Heart left ventricle (tissue), 13 donors: ENCODE measurements around the gene FER.

Experiments
- CTCF ChIP-seq, 12 donors: fragments of 200-600 bp; sonication (generic) in 4 of 12; IDR thresholded peaks; one replicate each; pipeline versions ENCODE4 v1.5.0 to v1.8.0; 2018 to 2022; ENCODE audit warnings: antibody characterized with exemption in 12 of 12, mild to moderate bottlenecking in 5 of 12
- POLR2A ChIP-seq, 2 donors: fragments of 450-650 bp; IDR thresholded peaks; one replicate each; pipeline ENCODE4 v1.6.1; 2017; ENCODE audit warnings: antibody characterized with exemption in 2 of 2, mild to moderate bottlenecking in 2 of 2, moderate library complexity in 2 of 2
- donor health status: ischemic (EF 13 %, LVEDD 7.1; RV severe dilation, severe dysfunction).
- donor health status: DM: no; HTN: yes; CAD: no.
- donor health status: DM: no; HTN: no; CAD: no.
- donor health status: ischemic (EF 25% LVEDD 6.9; RV normal size, moderate dysfunction).
- donor health status: ischemic (EF 25% LVEDD 5.7; RV mildly dilated, moderate dysfunction).
- donor health status: ischemic (EF 35%, LVEDD 5.7; RV mildly dilated, moderate dysfunction).
- donor health status: nonischemic (EF 11% LVEDD 7.7; RV severe dilation, severe dysfunction).
- donor health status: DM: yes; HTN: yes; CAD: no.
- donor health status: PGD.
- donor health status: ischemic (EF 29% LVEDD 5.4; RV normal size, mild dysfunction).
- donor health status: nonischemic (EF 23%, LVEDD 6.1; RV moderate dilation, normal function).

- no peak for TF ChIP-seq CTCF (IDR thresholded peaks at IDR 0.05)
- no peak for TF ChIP-seq POLR2A (IDR thresholded peaks at IDR 0.05)
Measured at GRCh38 chr5:108813673-108814072, 66.0 kb downstream of the FER start.
